ENCODE measurements around the gene TOR1AIP2. TPM values are rescaled to one million over a fixed set of nuclear protein-coding genes. Genes with fewer than 3 reads are reported as not detected.

The TOR1AIP2 gene
- total RNA-seq, 1 experiment from 2014 or later = 73.9 TPM

GRCh38 chr1:179876300-179876715, 1.3 kb downstream of the TOR1AIP2 start:
- no peak overlapping the region for H3K27ac ChIP-seq (ENCODE audit: insufficient read length, low read depth, low read length)
- H3K4me1 ChIP-seq (ENCODE audit: insufficient read depth, low read length) = no peaks in the 10 kb centered on the region
- H2BK120ac ChIP-seq (ENCODE audit: low read depth, low read length, poor library complexity, severe bottlenecking) = no peak overlapping the region
- H3K23ac ChIP-seq (ENCODE audit: insufficient read length, low read depth, low read length) = no peak overlapping the region
- no peaks in the 10 kb centered on the region for H3K9me3 ChIP-seq (ENCODE audit: control insufficient read depth, low read depth, low read length)
- no CpG with 5 or more reads among the region's 3 CpGs for WGBS (ENCODE audit: extremely low coverage, insufficient read length, low lambda C conversion rate)
- no peaks in the 10 kb centered on the region for H4K20me1 ChIP-seq (ENCODE audit: control insufficient read depth, insufficient read depth, insufficient read length)
- peaks cover 4% of the 10 kb centered on the region for H3K79me1 ChIP-seq (ENCODE audit: insufficient read depth, low read depth, low read length, poor library complexity, severe bottlenecking)
- H3K4me2 ChIP-seq (ENCODE audit: insufficient read depth, insufficient read length, low read length) = peak overlapping the region; percentile 40
- H3K4me3 Mint-ChIP-seq = peak overlapping the region; percentile 88 to 94
- peaks cover 16 to 21% of the 10 kb centered on the region in 2 experiments for H3K4me1 Mint-ChIP-seq
- no peak overlapping the region for H2BK20ac ChIP-seq (ENCODE audit: low read depth, low read length, poor library complexity, severe bottlenecking)
- H3K14ac ChIP-seq (ENCODE audit: insufficient read depth, low read length) = no peak overlapping the region
- no peak overlapping the region for H4K5ac ChIP-seq (ENCODE audit: insufficient read length, low read depth, low read length)
- H2AFZ ChIP-seq (ENCODE audit: low read length) = no peak overlapping the region
- H3K56ac ChIP-seq (ENCODE audit: insufficient read length, low read depth, low read length) = no peak overlapping the region
- peak overlapping the region in 1 of 3 experiments; percentile 12; a peak in 1 of 7 replicates for H3K27ac Mint-ChIP-seq
- H3K27me3 ChIP-seq (ENCODE audit: insufficient read depth, low read length) = no peaks in the 10 kb centered on the region
- peaks cover 10 to 36% (median 30%) of the 10 kb centered on the region in 3 experiments; a peak in 6 of 7 replicates for H3K36me3 Mint-ChIP-seq (ENCODE audit: insufficient read depth in 1 of 3, low read depth in 3 of 3)
- no peak for DNase-seq
- no peak overlapping the region for H3K4ac ChIP-seq (ENCODE audit: low read depth, low read length)
- H2BK5ac ChIP-seq (ENCODE audit: insufficient read length, low read length) = no peak overlapping the region
- H4K8ac ChIP-seq (replicated peaks; ENCODE audit: insufficient read length, low read depth, low read length) = no peak overlapping the region
- no peak overlapping the region for H3K9ac ChIP-seq (ENCODE audit: extremely low read depth, insufficient read length, low read length)
- H3K23me2 ChIP-seq (ENCODE audit: insufficient read length, low read depth, low read length, poor library complexity, severe bottlenecking) = peaks cover 9% of the 10 kb centered on the region
- no peaks in the 10 kb centered on the region for H3K9me3 Mint-ChIP-seq
- TF ChIP-seq CTCF (conservative IDR thresholded peaks at IDR 0.05) = no peak
- no peaks in the 10 kb centered on the region for H3K27me3 Mint-ChIP-seq (ENCODE audit: low read depth)
- no peak overlapping the region for H4K91ac ChIP-seq (ENCODE audit: insufficient read length, low read depth, low read length)
- no peak overlapping the region for H3K18ac ChIP-seq (ENCODE audit: insufficient read length, low read depth, low read length)
- H3T11ph ChIP-seq (ENCODE audit: low read length) = no peak overlapping the region
- peaks cover 12% of the 10 kb centered on the region; the same call in 1 of the 2 replicates for H3K79me2 ChIP-seq (ENCODE audit: insufficient read depth, low read length)
- H2BK15ac ChIP-seq (ENCODE audit: low read depth, low read length) = no peak overlapping the region
- no peak overlapping the region for H2BK12ac ChIP-seq (ENCODE audit: insufficient read length, low read depth, low read length)
- no peak overlapping the region for H2AK5ac ChIP-seq (ENCODE audit: insufficient read length, low read length)

Data from H9 (cell line).